GM19463 (cell line): ENCODE results near the gene LPCAT4.
A peak's percentile ranks its signal among the peaks of the same experiment; 100 is the strongest.
"Not testable (repeated sequence)": the region's sequence is repeated elsewhere in the genome, so short reads cannot be mapped to it uniquely, and the experiment has no call there.

Experiments used
- ATAC-seq: cut with Tn5 transposase; IDR thresholded peaks from one replicate; pipeline ENCODE4 v1.9.1; 2021; ENCODE audit warnings: mild to moderate bottlenecking, moderate library complexity; ENCODE audit not compliant: unreplicated experiment

The LPCAT4 gene, protein sequence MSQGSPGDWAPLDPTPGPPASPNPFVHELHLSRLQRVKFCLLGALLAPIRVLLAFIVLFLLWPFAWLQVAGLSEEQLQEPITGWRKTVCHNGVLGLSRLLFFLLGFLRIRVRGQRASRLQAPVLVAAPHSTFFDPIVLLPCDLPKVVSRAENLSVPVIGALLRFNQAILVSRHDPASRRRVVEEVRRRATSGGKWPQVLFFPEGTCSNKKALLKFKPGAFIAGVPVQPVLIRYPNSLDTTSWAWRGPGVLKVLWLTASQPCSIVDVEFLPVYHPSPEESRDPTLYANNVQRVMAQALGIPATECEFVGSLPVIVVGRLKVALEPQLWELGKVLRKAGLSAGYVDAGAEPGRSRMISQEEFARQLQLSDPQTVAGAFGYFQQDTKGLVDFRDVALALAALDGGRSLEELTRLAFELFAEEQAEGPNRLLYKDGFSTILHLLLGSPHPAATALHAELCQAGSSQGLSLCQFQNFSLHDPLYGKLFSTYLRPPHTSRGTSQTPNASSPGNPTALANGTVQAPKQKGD

GRCh38 chr15:34367101-34368081, at the start of gene LPCAT4:
TSS of gene LPCAT4 (minus strand) at chr15:34367196. CDS start at chr15:34367100, 96 bp downstream.
- ATAC-seq: peak; percentile 75

DNA sequence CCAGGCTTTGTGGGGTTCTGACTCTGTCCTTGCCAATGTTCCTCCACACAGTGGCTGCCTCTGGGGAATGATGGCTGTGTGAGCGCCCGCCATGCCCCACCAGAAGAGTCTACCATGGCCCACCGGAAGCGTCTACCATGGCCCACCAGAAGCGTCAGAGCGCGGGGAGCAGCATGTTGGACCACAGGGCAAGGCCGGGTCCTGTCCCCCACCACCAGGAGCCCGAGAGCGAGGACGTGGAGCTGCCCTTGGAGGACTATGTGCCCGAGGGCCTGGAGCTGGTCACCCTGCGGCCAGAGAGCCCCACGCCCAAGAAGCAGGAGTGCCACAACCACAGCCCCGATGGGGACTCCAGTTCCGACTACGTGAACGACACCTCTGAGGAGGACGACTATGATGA, 42.5 kb upstream of the LPCAT4 start:
- ATAC-seq: not testable (repeated sequence)

DNA sequence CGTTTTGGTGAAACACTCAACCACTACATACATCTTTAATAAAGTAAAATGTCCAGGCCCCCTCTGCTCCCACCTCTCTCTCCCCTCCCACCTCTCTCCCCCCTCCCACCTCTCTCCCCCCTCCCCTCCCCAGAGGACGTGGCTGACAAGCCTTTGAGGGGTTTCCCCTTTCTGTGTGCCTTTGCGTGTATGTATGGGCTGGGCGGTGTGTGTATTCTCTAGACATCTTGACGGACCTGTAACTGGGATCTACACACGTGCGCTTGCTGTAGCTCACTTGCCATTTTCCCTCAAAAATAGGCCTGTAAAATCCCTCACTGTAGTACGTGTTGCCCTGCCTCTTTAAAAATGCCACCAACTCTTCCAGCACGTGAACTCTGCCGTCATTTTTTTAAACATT, 42.0 kb upstream of the LPCAT4 start:
- ATAC-seq: not testable (repeated sequence)

GRCh38 chr15:34403899-34404298, 36.9 kb upstream of the LPCAT4 start:
- ATAC-seq: not testable (repeated sequence)

DNA sequence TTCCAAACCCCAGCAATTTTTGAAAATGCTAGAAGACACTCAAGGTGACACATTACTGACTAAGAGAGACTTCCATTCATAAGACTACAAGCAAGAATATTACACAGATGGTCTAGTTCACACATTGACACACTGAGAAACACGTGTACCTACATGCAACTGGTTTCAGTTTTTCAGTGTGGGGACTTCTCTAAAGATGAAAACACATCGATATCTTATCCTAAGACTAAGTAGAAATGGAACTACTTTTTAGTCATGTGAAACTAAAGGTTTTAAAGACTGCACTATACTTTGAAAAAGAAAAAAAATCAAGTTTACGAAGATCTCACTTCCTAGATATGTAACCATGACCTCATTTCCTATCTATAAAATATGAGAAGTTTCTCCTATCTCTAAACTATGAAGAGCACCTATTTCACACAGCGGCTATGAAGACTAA, 36.2 kb upstream of the LPCAT4 start:
- peak; percentile 57 for ATAC-seq

- not testable (repeated sequence) for ATAC-seq
Measured at GRCh38 chr15:34397637-34398259, 30.8 kb upstream of the LPCAT4 start.

DNA sequence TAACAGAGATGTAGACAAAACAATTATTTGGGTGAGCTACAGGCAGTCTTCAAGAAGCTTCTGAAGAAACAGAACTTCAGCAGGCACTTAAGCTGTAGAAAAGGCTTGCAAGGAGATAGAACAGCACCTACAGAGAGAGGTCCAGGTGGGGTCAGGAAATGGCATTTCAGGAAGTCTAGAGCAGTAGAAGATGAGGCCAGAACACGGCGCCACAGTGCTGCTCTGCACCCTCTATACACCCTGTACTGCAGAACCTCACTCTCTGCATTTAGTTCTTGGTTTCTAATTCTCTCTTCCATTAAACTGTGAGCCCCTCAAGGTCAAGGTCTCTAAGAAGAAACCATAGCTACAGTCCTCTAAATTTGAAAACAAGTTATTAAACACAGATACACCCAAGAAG, 26.0 kb upstream of the LPCAT4 start:
- not testable (repeated sequence) for ATAC-seq

- not testable (repeated sequence) for ATAC-seq
Measured at GRCh38 chr15:34389594-34390086, 22.6 kb upstream of the LPCAT4 start.

DNA sequence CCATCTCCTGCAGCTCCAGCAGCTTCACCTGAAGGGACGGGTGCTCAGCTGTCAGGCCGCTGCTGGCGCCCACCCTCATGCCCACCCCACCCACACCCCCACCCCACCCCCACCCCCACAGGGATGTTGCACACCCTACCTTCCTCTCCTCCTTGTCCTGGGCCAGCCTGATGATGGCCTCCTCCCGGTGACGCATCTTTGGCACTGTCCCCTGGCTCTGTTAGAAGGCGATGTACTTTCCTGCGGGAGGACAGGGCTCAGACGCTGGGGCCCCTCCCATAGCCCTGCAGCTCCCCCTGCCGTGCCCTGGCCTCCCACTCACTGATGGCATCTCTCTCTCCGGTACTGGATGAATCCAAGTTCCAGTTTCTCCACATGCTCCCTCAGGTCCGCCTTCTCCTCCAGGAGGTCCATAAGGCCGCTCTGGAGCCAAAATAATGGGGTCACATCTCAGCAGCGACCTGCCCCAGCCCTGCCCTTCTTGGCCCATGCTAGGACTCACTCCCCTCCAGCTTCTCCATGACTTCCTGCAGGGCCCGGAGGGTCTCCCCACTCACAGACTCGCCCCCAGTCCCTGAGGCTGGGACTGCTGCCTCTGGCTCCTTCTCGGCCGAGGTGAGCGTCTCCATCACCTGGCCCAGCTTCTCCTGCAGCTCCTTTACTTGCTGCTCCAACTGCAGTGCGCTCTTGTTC, 15.0 kb upstream of the LPCAT4 start:
- not testable (repeated sequence) for ATAC-seq

DNA sequence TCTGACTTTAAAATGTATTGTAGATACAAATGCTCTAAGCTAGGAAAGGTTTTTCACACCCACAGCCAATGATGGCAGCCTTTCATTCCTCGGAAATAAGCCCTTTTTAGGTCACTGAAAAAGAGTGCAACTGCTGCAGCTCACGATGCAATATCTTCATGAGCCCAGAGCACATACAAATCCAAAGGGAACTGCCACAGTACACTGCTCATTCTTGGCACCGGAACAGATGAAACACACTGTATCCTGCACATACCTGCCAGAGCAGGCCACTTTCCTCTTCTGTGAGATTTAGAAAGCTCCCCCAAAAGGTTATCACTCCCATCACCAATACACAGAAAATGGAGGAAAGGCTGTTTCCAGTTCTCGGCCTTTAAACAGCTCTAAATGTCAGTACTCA, 13.5 kb upstream of the LPCAT4 start:
- ATAC-seq: not testable (repeated sequence)

GRCh38 chr15:34376856-34377255, 9.9 kb upstream of the LPCAT4 start:
- ATAC-seq: no peak

DNA sequence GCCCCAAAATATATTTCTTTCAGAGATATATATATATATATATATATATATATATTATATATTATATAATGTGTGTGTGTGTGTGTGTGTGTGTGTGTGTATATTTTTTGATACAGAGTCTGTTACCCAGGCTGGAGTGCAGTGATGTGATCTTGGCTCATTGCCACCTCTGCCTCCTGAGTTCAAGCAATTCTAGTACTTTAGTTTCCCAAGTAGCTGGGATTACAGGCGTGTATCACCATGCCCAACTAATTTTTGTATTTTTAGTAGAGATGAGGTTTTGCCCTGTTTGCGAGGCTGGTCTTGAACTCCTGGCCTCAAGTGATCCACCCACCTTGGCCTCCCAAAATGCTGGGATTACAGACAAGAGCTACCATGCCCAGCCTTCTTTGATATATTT, 8.5 kb upstream of the LPCAT4 start:
- ATAC-seq: not testable (repeated sequence)

DNA sequence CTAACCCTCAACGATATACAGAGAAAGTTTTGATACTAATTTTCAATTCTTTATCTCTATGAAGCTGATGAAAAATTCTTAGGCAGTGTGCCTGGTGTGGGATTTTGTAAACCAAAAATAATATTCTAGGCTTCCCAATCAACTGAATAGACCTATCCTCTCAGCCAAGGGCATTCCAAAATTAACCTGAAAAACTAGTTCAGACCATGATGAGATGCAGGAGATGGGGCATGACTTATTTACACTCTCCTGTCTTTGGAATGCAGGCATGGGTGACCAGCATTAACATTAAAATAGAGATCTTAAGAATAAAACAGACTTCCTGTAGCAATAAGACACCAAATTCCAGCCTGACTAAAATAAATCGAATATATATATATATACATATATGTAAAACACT, 7.8 kb upstream of the LPCAT4 start:
- no peak for ATAC-seq

GRCh38 chr15:34373951-34374350, 7.0 kb upstream of the LPCAT4 start:
- ATAC-seq: no peak

- no peak for ATAC-seq
Measured at GRCh38 chr15:34370643-34371042, 3.6 kb upstream of the LPCAT4 start.

- ATAC-seq: no peak
Measured at GRCh38 chr15:34370129-34370528, 3.1 kb upstream of the LPCAT4 start.

- ATAC-seq: peak; percentile 20
Measured at GRCh38 chr15:34366271-34367065, 528 bp downstream of the LPCAT4 start.

DNA sequence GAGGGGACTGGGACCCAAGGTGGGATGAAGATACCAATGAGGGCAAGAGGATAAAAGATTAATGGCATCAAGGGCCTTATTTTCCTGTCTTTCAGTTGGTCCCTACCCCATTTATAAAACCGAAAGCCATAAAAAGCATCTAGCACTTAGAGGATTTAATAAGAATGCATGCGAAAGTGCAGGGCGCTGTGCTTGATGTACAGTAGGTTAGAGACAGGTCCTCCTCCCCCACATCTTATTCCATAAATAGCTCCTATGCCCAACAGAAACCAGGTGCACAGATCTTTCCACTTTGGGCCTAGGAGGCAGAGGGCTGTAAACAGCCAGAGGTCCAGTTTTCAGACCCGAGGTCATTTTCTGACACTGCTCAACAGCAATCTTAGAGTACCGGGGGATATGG, 1.2 kb downstream of the LPCAT4 start:
- ATAC-seq: no peak
